Measurements from ENCODE around the gene NFKBIE. TPM values are rescaled to one million over a fixed set of nuclear protein-coding genes. Genes with fewer than 3 reads are reported as not detected.

Gene NFKBIE
- total and polyA plus RNA-seq, 9 of the 15 experiments (the other 6 are each of a cell fraction or from before 2014, with no cell fraction given): 2.1 to 16.4 (median 11.7) TPM

GRCh38 chr6:44289726-44290260 is 24.4 kb upstream of the NFKBIE start:
- FAIRE-seq: no peak
- under 1% methylated on average over 7 of the region's 7 CpGs for WGBS (ENCODE audit: insufficient coverage, low coverage, missing lambda C conversion rate)
- TF ChIP-seq ZNF41 (CRISPR knock-in tag; conservative IDR thresholded peaks at IDR 0.05) (no peak), MXD1 (CRISPR knock-in tag; IDR thresholded peaks at IDR 0.05; ENCODE audit: borderline replicate concordance, poor library complexity, severe bottlenecking) (no peak), ZBTB43 (CRISPR knock-in tag; IDR thresholded peaks at IDR 0.05) (no peak), RREB1 (CRISPR knock-in tag; IDR thresholded peaks at IDR 0.05) (no peak), ILF3 (IDR thresholded peaks at IDR 0.05; ENCODE audit: borderline replicate concordance) (no peak), HDGF (IDR thresholded peaks at IDR 0.05) (no peak), HDAC3 (IDR thresholded peaks at IDR 0.05; ENCODE audit: borderline replicate concordance, partially characterized antibody) (no peak), THRB (CRISPR knock-in tag; conservative IDR thresholded peaks at IDR 0.05) (no peak), ZNF146 (CRISPR knock-in tag; IDR thresholded peaks at IDR 0.05; ENCODE audit: unreplicated experiment) (no peak), NUFIP1 (IDR thresholded peaks at IDR 0.05; ENCODE audit: partially characterized antibody) (no peak)

More at GRCh38 chr6:44289726-44290260, 24.4 kb upstream of the NFKBIE start:
- ATAC-seq (no peak), DNase-seq (ENCODE audit: extremely low read depth in 1 of 4, low spot score in 3 of 4) (no peak)
- Histone ChIP-seq H3K9me3 (replicated peaks; ENCODE audit: control insufficient read depth, insufficient read depth, low read depth, low read length) (no peaks in the 10 kb centered on the region), H3K27me3 (ENCODE audit: control insufficient read depth in 2 of 2, insufficient read depth in 2 of 2, low read length in 2 of 2) (peaks cover 54 to 74% of the 10 kb centered on the region in 2 experiments), H3K4me2 (ENCODE audit: insufficient read depth, low read length) (no peak overlapping the region), H4K20me1 (replicated peaks; ENCODE audit: control insufficient read depth, insufficient read depth, low read length) (peaks cover 6% of the 10 kb centered on the region; the same call in 1 of the 2 replicates), H3K27ac (ENCODE audit: extremely low read depth, low read depth, low read length) (no peak overlapping the region), H3K9me1 (ENCODE audit: control insufficient read depth, insufficient read depth, low read length) (no peaks in the 10 kb centered on the region), H3K4me3 (no peak overlapping the region), H2AFZ (ENCODE audit: low read depth, low read length) (no peak overlapping the region), H3K9ac (ENCODE audit: insufficient read depth in 1 of 2, low read depth in 2 of 2, low read length in 2 of 2) (peak overlapping the region in 1 of 2 experiments; percentile 54; a peak in 1 of 4 replicates), H3K79me2 (ENCODE audit: control insufficient read depth, insufficient read depth, low read length) (no peaks in the 10 kb centered on the region), H3K4me1 (replicated peaks in 1 of 2; ENCODE audit: control insufficient read depth in 2 of 2, insufficient read depth in 2 of 2, low read length in 2 of 2) (peaks cover 0 to 6% of the 10 kb centered on the region in 2 experiments; a peak in 2 of 5 replicates), H3K36me3 (ENCODE audit: control insufficient read depth, insufficient read depth, low read length) (no peaks in the 10 kb centered on the region)
- intact Hi-C loops (cut with micrococcal nuclease) (no loop called here), in situ Hi-C loops (cut with MboI) (no loop called here)
- no TSS peak for BruUV-seq (replicated peaks)
- POLR2A ChIA-PET: interaction anchor here (0.6 to 1.6 kb wide), 2 partner anchors 16 to 376 kb away, joined by 3 to 6 read pairs; no protein-coding TSS in a partner anchor
- CTCF ChIA-PET (ENCODE audit: low intra/inter-chr PET ratio): no interaction called here
